ENCODE results near the gene LGALS3BP.

LGALS3BP gene

DNA sequence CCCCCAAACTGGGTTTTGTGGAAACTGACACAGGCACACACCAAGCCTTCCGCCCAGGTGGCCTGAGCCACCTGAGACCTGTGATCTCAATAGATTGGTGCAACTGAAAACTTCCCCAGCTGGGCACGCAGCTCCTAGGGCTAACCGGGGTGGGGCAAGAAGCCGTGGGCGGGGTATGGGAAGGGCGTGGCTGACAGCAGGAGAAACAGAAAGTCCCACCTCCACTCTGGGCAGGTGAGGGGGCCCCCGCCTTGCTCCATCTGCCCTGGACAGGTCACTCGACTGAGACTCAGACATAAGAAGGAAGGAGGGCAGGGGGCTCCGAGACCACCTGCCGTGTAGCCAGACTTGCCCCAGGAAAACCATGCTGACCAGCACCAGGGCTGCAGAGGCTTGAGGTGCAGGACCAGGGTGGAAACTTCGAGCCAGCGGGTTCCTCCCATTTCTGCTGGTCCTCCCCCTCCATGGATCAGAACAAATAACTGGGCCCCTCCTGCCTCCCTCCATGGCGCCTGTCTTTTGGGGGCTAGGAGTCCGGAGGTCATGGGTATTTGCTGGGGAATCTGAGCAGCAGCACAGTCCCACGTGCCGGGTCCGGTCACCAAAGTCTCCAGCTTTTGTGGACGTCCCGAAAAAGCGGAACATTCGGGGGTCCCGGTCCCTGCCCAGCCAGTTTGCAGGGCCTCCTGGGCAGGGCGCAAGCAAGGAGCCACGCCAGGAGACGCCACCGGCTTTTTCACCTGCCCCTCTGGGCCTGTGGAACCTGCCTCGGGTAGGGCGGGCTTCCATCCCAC, 55.9 kb downstream of the LGALS3BP start:
- Histone ChIP-seq H3K9me3 (ENCODE audit: insufficient read depth, low read depth, low read length) (no peaks in the 10 kb centered on the region), H3K4me3 (ENCODE audit: low read length) (peak overlapping the region; percentile 70), H3K27ac (ENCODE audit: low read length) (no peak overlapping the region), H3K4me1 (ENCODE audit: insufficient read depth, low read length) (peaks cover 6% of the 10 kb centered on the region), H3K27me3 (ENCODE audit: insufficient read depth, low read length) (peaks cover 4% of the 10 kb centered on the region; the same call in 1 of the 2 replicates), H3K36me3 (ENCODE audit: insufficient read depth, low read depth, low read length) (no peaks in the 10 kb centered on the region), H3K9ac (ENCODE audit: low read depth, low read length) (peak overlapping the region; percentile 79; the same call in 1 of the 2 replicates)

DNA sequence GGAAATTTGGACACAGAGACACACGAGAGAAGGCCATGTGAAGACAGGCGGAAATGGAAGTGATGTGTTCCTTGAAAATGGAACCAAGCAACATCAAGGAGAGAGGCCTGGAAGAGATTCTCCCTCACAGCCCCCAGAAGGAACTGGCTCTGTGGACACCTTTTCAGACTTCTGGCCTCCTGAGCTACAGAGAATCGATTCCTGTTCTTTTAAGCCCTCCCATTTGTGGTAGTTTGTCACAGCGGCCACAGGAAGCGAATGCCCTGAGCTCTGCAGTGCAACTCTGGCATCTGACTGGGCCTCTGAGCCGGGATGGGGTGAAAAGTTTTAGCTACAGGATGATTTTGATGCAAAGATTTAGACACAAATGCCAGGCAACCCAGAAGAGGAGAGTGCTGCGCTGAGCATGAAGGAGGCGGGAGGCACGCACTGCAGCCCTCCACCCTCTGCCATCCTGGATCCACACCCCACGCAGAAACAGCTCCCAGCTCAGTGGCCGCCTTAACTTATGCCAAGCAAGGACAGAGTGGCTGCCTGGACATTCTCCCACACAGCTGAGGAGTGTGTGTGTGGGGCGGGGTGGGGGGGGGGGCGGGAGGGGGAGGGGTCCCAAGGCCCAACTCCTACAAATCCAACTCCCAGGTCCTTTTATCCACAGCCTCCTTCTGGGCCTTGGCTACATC, 56.8 kb downstream of the LGALS3BP start:
- H3K9ac ChIP-seq (ENCODE audit: low read depth, low read length), result no peak overlapping the region; the same call in 1 of the 2 replicates
- peaks cover 4% of the 10 kb centered on the region; the same call in 1 of the 2 replicates for H3K27me3 ChIP-seq (ENCODE audit: insufficient read depth, low read length)
- peaks cover 6% of the 10 kb centered on the region for H3K4me1 ChIP-seq (ENCODE audit: insufficient read depth, low read length)
- H3K9me3 ChIP-seq (ENCODE audit: insufficient read depth, low read depth, low read length), result no peaks in the 10 kb centered on the region
- peak overlapping the region; percentile 70; the same call in 1 of the 2 replicates for H3K4me3 ChIP-seq (ENCODE audit: low read length)
- no peaks in the 10 kb centered on the region for H3K36me3 ChIP-seq (ENCODE audit: insufficient read depth, low read depth, low read length)
- H3K27ac ChIP-seq (ENCODE audit: low read length), result no peak overlapping the region

DNA sequence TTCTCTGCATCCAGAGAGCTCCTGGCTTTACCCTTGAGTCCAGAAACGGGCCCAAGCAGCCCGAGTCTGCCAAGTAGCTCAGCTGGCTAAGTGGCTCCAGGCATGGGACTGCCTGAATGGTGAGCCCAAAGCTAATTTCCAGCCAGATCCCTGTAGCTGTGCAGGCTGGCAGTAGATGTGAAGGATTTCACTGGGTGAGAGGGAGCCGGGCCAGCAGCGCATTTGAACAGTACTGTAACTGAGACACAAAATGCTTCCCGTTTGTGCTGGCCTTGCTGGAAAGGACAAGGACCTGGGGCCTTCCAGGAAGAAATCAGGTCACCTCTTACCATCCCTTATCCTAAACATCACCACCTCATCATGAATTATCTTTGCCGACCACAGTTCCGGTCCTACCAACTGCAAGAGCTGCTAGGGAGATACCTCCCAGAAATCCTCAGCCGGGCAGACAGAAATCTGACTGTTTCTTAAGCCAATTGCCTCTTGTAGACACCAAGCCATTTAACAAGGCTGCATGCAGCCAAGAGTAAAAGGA, 58.2 kb downstream of the LGALS3BP start:
- H3K9me3 ChIP-seq (ENCODE audit: insufficient read depth, low read depth, low read length), result no peaks in the 10 kb centered on the region
- H3K36me3 ChIP-seq (ENCODE audit: insufficient read depth, low read depth, low read length), result no peaks in the 10 kb centered on the region
- no peak overlapping the region for H3K27ac ChIP-seq (ENCODE audit: low read length)
- no peak overlapping the region for H3K9ac ChIP-seq (ENCODE audit: low read depth, low read length)
- no peak overlapping the region for H3K4me3 ChIP-seq (ENCODE audit: low read length)
- H3K4me1 ChIP-seq (ENCODE audit: insufficient read depth, low read length), result peaks cover 6% of the 10 kb centered on the region
- H3K27me3 ChIP-seq (ENCODE audit: insufficient read depth, low read length), result peaks cover 4% of the 10 kb centered on the region; the same call in 1 of the 2 replicates

Data from iPS-20b (cell line).